HUES64 (cell line): Measurements from ENCODE around the gene GALNT17.

Experiments
- H3K27ac ChIP-seq: 2 replicates; pipeline ENCODE4 v1.7.0; 2013; ENCODE audit warnings: low read depth, low read length, inconsistent platforms
- H3K27me3 ChIP-seq: 2 replicates; pipeline ENCODE4 v1.6.1; 2013; ENCODE audit warnings: mild to moderate bottlenecking, low read length; ENCODE audit not compliant: insufficient read depth
- H3K36me3 ChIP-seq: 2 replicates; pipeline ENCODE4 v1.6.1; 2013; ENCODE audit warnings: mild to moderate bottlenecking, low read length; ENCODE audit not compliant: insufficient read depth
- H3K4me1 ChIP-seq: 2 replicates; pipeline ENCODE4 v1.6.1; 2013; ENCODE audit warnings: mild to moderate bottlenecking, low read length, moderate library complexity; ENCODE audit not compliant: insufficient read depth
- H3K4me3 ChIP-seq: 2 replicates; pipeline ENCODE4 v1.5.1; 2013; ENCODE audit warnings: mild to moderate bottlenecking, low read length, moderate library complexity
- H3K9ac ChIP-seq: 2 replicates; pipeline ENCODE4 v1.6.1; 2013; ENCODE audit warnings: mild to moderate bottlenecking, low read depth, low read length
- H3K9me3 ChIP-seq: 2 replicates; pipeline ENCODE4 v1.6.1; 2013; ENCODE audit warnings: low read depth, low read length; ENCODE audit not compliant: insufficient read depth
- WGBS: fragments of 150-250, 120-280 bp; methylation state at CpG from one replicate; pipeline ENCODE4 v1.1.7; 2013; ENCODE audit warnings: missing lambda C conversion rate; 5-methylcytosine and 5-hydroxymethylcytosine counted together

The GALNT17 gene

GRCh38 chr7:71361451-71362032, 229.6 kb downstream of the GALNT17 start:
- H3K27me3 ChIP-seq: no peaks in the 10 kb centered on the region
- no peak overlapping the region for H3K4me3 ChIP-seq
- no peak overlapping the region for H3K9ac ChIP-seq
- peaks cover 12% of the 10 kb centered on the region for H3K4me1 ChIP-seq
- H3K9me3 ChIP-seq: no peaks in the 10 kb centered on the region; the same call in 1 of the 2 replicates
- H3K36me3 ChIP-seq: 0 out of 2 replicates have a peak, but pooled peaks cover 1% of the 10 kb centered on the region
- H3K27ac ChIP-seq: no peak overlapping the region
- WGBS: 86% methylated on average over 4 of the region's 4 CpGs

DNA sequence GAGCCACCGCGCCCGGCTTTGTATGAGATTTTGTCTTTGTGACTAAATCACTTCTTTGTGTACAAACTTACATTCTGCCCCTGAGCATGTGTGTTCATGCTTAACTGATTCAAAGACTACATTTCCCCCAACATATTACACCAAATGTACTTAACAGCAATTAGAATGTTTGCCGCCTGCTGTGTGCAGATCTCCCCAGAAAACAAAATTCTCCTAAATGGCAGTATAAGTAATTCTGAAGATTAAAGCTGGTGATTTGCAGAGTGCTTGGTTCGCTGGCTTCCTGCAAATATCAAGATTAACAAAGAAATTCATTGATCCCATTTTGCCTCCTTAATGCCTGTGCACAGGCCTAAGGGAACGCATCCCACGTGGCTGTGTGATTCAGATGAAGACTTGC, 230.3 kb downstream of the GALNT17 start:
- Histone ChIP-seq H3K36me3 (0 out of 2 replicates have a peak, but pooled peaks cover 2% of the 10 kb centered on the region), H3K9ac (no peak overlapping the region), H3K27ac (no peak overlapping the region), H3K4me1 (peaks cover 12% of the 10 kb centered on the region), H3K27me3 (no peaks in the 10 kb centered on the region), H3K4me3 (no peak overlapping the region), H3K9me3 (no peaks in the 10 kb centered on the region; the same call in 1 of the 2 replicates)
- 91% methylated on average over 6 of the region's 7 CpGs for WGBS

DNA sequence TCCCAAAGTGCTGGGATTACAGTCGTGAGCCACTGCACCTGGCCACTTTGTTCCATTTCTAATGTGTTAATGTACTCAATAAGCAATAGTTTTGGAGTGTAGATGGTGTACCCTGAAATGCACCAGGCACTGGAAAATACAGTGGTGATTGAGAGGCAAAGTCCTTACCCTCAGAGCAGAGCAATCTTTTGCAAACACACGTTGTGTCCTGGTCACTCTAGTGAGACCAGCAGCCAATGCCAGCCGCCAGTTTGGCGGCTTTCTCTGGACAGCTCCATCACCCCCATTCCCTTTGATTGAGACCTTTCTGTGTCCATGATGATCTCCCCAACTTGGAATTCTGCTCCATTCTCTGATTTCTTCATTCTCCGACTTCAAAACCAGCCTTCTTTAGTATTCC, 231.3 kb downstream of the GALNT17 start:
- H3K27ac ChIP-seq: no peak overlapping the region
- H3K36me3 ChIP-seq: 0 out of 2 replicates have a peak, but pooled peaks cover 2% of the 10 kb centered on the region
- no peaks in the 10 kb centered on the region for H3K27me3 ChIP-seq
- 86% methylated on average over 5 of the region's 5 CpGs for WGBS
- no peaks in the 10 kb centered on the region; the same call in 1 of the 2 replicates for H3K9me3 ChIP-seq
- no peak overlapping the region for H3K4me3 ChIP-seq
- no peak overlapping the region for H3K9ac ChIP-seq
- H3K4me1 ChIP-seq: peaks cover 12% of the 10 kb centered on the region

DNA sequence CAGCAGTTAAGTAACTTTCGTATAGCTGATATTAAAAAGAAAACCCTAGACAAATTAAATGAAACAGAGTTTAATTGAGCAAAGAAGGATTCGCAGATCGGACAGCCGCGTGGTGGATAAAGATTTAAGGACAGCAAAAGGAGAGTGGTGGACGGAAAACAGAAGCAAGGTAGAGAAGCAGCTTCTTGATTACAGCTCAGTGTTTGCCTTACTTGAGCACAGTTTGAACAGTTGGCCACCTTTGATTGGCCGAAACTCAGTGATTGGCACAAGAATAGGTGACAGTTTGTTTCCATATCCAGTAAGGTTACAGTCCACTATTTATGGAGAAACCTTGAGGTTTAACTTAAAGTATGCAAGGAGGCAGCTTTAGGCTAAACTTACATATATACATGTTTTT, 231.7 kb downstream of the GALNT17 start:
- WGBS: 94% methylated on average over 7 of the region's 7 CpGs
- no peak overlapping the region for H3K27ac ChIP-seq
- H3K4me1 ChIP-seq: peaks cover 12% of the 10 kb centered on the region
- no peak overlapping the region for H3K4me3 ChIP-seq
- H3K27me3 ChIP-seq: no peaks in the 10 kb centered on the region
- no peaks in the 10 kb centered on the region; the same call in 1 of the 2 replicates for H3K9me3 ChIP-seq
- 0 out of 2 replicates have a peak, but pooled peaks cover 2% of the 10 kb centered on the region for H3K36me3 ChIP-seq
- no peak overlapping the region for H3K9ac ChIP-seq

DNA sequence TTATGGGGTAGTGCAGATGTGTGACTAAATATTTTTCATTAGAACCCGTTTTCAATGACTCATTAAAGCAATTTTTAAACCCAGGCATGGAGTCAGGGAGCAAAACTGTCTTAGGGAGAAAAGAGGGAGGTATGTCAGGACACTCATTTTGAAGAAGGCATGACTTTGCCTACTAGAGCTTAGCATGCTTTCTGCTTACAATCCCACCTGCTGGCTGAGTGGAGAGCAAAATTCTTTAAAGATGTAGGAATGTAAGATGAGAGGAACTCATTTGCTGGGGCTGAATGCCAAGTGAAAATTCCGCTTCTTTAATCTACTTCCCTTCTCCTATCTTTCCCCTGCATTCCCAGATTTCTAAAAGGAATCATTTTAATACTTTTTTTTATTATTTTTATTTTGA, 232.6 kb downstream of the GALNT17 start:
- WGBS: no CpG with 5 or more reads among the region's 2 CpGs
- Histone ChIP-seq H3K4me1 (peaks cover 12% of the 10 kb centered on the region), H3K36me3 (0 out of 2 replicates have a peak, but pooled peaks cover 2% of the 10 kb centered on the region), H3K27me3 (no peaks in the 10 kb centered on the region), H3K9ac (no peak overlapping the region), H3K4me3 (no peak overlapping the region), H3K9me3 (no peaks in the 10 kb centered on the region; the same call in 1 of the 2 replicates), H3K27ac (no peak overlapping the region)

DNA sequence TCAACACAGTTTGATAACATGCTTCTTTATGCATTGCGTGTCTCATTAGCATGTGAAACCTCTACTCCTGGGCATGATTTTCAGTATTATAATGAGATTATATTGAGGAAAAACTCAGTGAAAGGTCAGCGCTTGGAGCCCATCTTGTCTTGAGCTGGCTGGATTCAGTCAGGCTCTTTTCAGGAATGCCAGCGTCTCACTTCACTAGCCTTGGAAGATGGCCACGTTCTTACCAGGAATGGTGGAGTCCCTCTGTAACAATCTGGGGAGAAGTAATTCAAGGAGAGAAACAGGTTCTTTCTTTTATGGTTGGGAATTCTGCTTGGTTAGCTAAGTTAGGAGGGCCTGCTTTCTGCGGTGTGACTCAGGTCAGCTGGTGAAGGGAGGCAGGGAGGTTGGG, 241.0 kb downstream of the GALNT17 start:
- 95% methylated on average over 5 of the region's 5 CpGs for WGBS
- no peak overlapping the region for H3K4me3 ChIP-seq
- no peak overlapping the region for H3K27ac ChIP-seq
- H3K4me1 ChIP-seq: no peaks in the 10 kb centered on the region
- H3K9me3 ChIP-seq: peaks cover 11% of the 10 kb centered on the region
- no peak overlapping the region for H3K9ac ChIP-seq
- no peaks in the 10 kb centered on the region for H3K27me3 ChIP-seq
- H3K36me3 ChIP-seq: no peaks in the 10 kb centered on the region; the same call in 1 of the 2 replicates

GRCh38 chr7:71377062-71377461, 245.1 kb downstream of the GALNT17 start:
- Histone ChIP-seq H3K27ac (no peak overlapping the region), H3K9me3 (peaks cover 11% of the 10 kb centered on the region), H3K4me3 (no peak overlapping the region), H3K27me3 (no peaks in the 10 kb centered on the region), H3K36me3 (no peaks in the 10 kb centered on the region; the same call in 1 of the 2 replicates), H3K9ac (no peak overlapping the region), H3K4me1 (no peaks in the 10 kb centered on the region)
- 0% methylated on average over 1 of the region's 3 CpGs for WGBS

GRCh38 chr7:71377469-71377868, 245.5 kb downstream of the GALNT17 start:
- H3K9ac ChIP-seq: no peak overlapping the region
- no peak overlapping the region for H3K4me3 ChIP-seq
- H3K36me3 ChIP-seq: no peaks in the 10 kb centered on the region; the same call in 1 of the 2 replicates
- H3K27ac ChIP-seq: no peak overlapping the region
- 88% methylated on average over 3 of the region's 3 CpGs for WGBS
- H3K27me3 ChIP-seq: no peaks in the 10 kb centered on the region
- H3K4me1 ChIP-seq: no peaks in the 10 kb centered on the region
- H3K9me3 ChIP-seq: peaks cover 11% of the 10 kb centered on the region

DNA sequence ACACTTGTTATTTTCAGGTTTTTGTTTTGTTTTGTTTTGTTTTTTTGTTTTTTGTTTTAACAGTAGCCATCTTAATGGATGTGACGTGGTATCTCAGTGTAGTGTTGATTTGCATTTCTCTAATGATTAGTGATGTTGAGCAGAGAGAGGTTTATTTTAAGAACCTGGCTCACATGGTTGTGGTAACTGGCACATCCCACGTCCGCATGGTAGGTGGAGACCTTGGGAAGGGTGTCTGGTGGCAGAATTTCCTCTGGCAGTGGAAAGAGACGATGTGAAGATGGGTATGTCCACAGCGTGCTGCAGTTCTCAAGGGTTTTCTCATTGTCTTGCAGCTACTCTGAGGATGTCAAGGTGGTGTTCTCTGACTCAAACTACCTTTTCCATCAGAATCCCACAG, 252.2 kb downstream of the GALNT17 start:
- Histone ChIP-seq H3K4me3 (no peak overlapping the region), H3K9ac (no peak overlapping the region)
- WGBS: 95% methylated on average over 5 of the region's 5 CpGs

GRCh38 chr7:71385330-71385729, 253.4 kb downstream of the GALNT17 start:
- H3K4me1 ChIP-seq: peaks cover 12% of the 10 kb centered on the region; the same call in 1 of the 2 replicates
- H3K4me3 ChIP-seq: no peak overlapping the region
- H3K27ac ChIP-seq: no peak overlapping the region
- peaks cover 16% of the 10 kb centered on the region; the same call in 1 of the 2 replicates for H3K36me3 ChIP-seq
- no peaks in the 10 kb centered on the region for H3K27me3 ChIP-seq
- no peaks in the 10 kb centered on the region for H3K9me3 ChIP-seq
- 88% methylated on average over 5 of the region's 5 CpGs for WGBS
- H3K9ac ChIP-seq: no peak overlapping the region

More for the DNA sequence above, 252.2 kb downstream of the GALNT17 start:
- no peaks in the 10 kb centered on the region for H3K9me3 ChIP-seq
- H3K27ac ChIP-seq: no peak overlapping the region
- H3K4me1 ChIP-seq: peaks cover 6% of the 10 kb centered on the region; the same call in 1 of the 2 replicates
- H3K27me3 ChIP-seq: no peaks in the 10 kb centered on the region
- peaks cover 10% of the 10 kb centered on the region; the same call in 1 of the 2 replicates for H3K36me3 ChIP-seq

DNA sequence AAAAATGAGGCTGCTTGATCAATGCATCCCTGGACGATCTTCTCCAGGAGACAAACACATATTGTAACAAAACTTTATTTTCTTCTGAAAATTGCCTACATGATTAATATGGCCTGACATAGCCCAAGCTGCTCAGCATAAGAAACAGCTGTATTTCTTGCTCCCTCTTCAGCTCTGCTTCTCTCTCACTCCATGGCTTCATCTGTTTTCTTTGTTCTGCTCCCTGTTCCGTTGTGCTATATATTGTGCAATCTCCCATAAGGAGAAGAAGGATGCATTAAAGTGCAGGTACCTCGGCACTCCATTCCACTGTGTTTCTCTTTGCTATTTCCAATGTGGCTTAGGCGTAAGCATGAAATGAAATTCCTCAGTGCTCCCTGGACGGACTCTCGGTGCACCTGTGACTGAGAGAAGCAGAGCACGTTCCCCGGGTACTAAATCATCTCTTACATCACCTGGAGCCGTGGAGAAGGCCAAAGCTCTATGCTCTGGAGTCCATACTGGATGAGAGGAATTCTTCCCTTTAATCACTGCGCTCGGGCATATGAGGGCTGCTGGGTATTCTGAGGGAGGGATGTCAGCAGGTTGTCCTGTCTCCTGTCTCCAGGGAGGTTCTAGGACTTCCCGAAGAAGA, 254.3 kb downstream of the GALNT17 start:
- Histone ChIP-seq H3K4me1 (peaks cover 12% of the 10 kb centered on the region; the same call in 1 of the 2 replicates), H3K4me3 (no peak overlapping the region), H3K36me3 (peaks cover 16% of the 10 kb centered on the region; the same call in 1 of the 2 replicates), H3K9me3 (no peaks in the 10 kb centered on the region), H3K27me3 (no peaks in the 10 kb centered on the region), H3K9ac (no peak overlapping the region), H3K27ac (no peak overlapping the region)
- 96% methylated on average over 12 of the region's 12 CpGs for WGBS
